Measurements from ENCODE around the gene CDK5RAP1. TPM values are rescaled to one million over a fixed set of nuclear protein-coding genes. Genes with fewer than 3 reads are reported as not detected.

The CDK5RAP1 gene
- total RNA-seq, 1 donor from 2014 or later, result 49.1 TPM

GRCh38 chr20:33332905-33333456 is 68.3 kb downstream of the CDK5RAP1 start:
- Mint-ChIP-seq H3K36me3 (ENCODE audit: low read depth) (no peaks in the 10 kb centered on the region), H3K4me3 (no peak overlapping the region), H3K9me3 (no peaks in the 10 kb centered on the region), H3K27me3 (ENCODE audit: insufficient read depth) (peaks cover 6% of the 10 kb centered on the region), H3K4me1 (ENCODE audit: low read depth) (no peaks in the 10 kb centered on the region), H3K27ac (no peak overlapping the region)
- DNase-seq (ENCODE audit: low spot score), result no peak
- intact Hi-C loops (cut with micrococcal nuclease), result no loop called here

- DNase-seq (ENCODE audit: low spot score), result no peak
- intact Hi-C loops (cut with micrococcal nuclease), result no loop called here
- Mint-ChIP-seq H3K4me3 (no peak overlapping the region), H3K27ac (no peak overlapping the region), H3K9me3 (no peaks in the 10 kb centered on the region), H3K36me3 (ENCODE audit: low read depth) (no peaks in the 10 kb centered on the region), H3K4me1 (ENCODE audit: low read depth) (no peaks in the 10 kb centered on the region), H3K27me3 (ENCODE audit: insufficient read depth) (peaks cover 8% of the 10 kb centered on the region)
Measured at GRCh38 chr20:33328157-33329137, 72.9 kb downstream of the CDK5RAP1 start.

GRCh38 chr20:33325350-33325749 is 76.0 kb downstream of the CDK5RAP1 start:
- Mint-ChIP-seq H3K9me3 (no peaks in the 10 kb centered on the region), H3K36me3 (ENCODE audit: low read depth) (no peaks in the 10 kb centered on the region), H3K27me3 (ENCODE audit: insufficient read depth) (peaks cover 16% of the 10 kb centered on the region), H3K4me1 (ENCODE audit: low read depth) (no peaks in the 10 kb centered on the region), H3K27ac (no peak overlapping the region), H3K4me3 (no peak overlapping the region)
- no peak for DNase-seq (ENCODE audit: low spot score)
- intact Hi-C loops (cut with micrococcal nuclease), result no loop called here

- Mint-ChIP-seq H3K27me3 (ENCODE audit: insufficient read depth) (peaks cover 10% of the 10 kb centered on the region), H3K4me3 (no peak overlapping the region), H3K27ac (no peak overlapping the region), H3K4me1 (ENCODE audit: low read depth) (no peaks in the 10 kb centered on the region), H3K9me3 (no peaks in the 10 kb centered on the region), H3K36me3 (ENCODE audit: low read depth) (no peaks in the 10 kb centered on the region)
- no peak for DNase-seq (ENCODE audit: low spot score)
- intact Hi-C loops (cut with micrococcal nuclease), result no loop called here
Measured at GRCh38 chr20:33323236-33323635, 78.1 kb downstream of the CDK5RAP1 start.

- DNase-seq (ENCODE audit: low spot score), result no peak
- Mint-ChIP-seq H3K27me3 (ENCODE audit: insufficient read depth) (peaks cover 8% of the 10 kb centered on the region), H3K4me3 (no peak overlapping the region), H3K4me1 (ENCODE audit: low read depth) (no peaks in the 10 kb centered on the region), H3K9me3 (no peaks in the 10 kb centered on the region), H3K27ac (no peak overlapping the region), H3K36me3 (ENCODE audit: low read depth) (no peaks in the 10 kb centered on the region)
- intact Hi-C loops (cut with micrococcal nuclease), result no loop called here
Measured at GRCh38 chr20:33322456-33322855, 78.9 kb downstream of the CDK5RAP1 start.

- Mint-ChIP-seq H3K36me3 (ENCODE audit: low read depth) (no peaks in the 10 kb centered on the region), H3K4me3 (no peak overlapping the region), H3K27me3 (ENCODE audit: insufficient read depth) (peaks cover 8% of the 10 kb centered on the region), H3K4me1 (ENCODE audit: low read depth) (no peaks in the 10 kb centered on the region), H3K27ac (no peak overlapping the region), H3K9me3 (no peaks in the 10 kb centered on the region)
- intact Hi-C loops (cut with micrococcal nuclease), result no loop called here
- no peak for DNase-seq (ENCODE audit: low spot score)
Measured at GRCh38 chr20:33320006-33320405, 81.3 kb downstream of the CDK5RAP1 start.

GRCh38 chr20:33318096-33318429 is 83.3 kb downstream of the CDK5RAP1 start:
- H3K27ac Mint-ChIP-seq, result no peak overlapping the region
- no peaks in the 10 kb centered on the region for H3K4me1 Mint-ChIP-seq (ENCODE audit: low read depth)

GRCh38 chr20:33317424-33318095 is 83.8 kb downstream of the CDK5RAP1 start:
- DNase-seq (ENCODE audit: low spot score), result no peak
- Mint-ChIP-seq H3K4me3 (no peak overlapping the region), H3K27ac (no peak overlapping the region), H3K36me3 (ENCODE audit: low read depth) (no peaks in the 10 kb centered on the region), H3K27me3 (ENCODE audit: insufficient read depth) (peaks cover 3% of the 10 kb centered on the region), H3K9me3 (no peaks in the 10 kb centered on the region), H3K4me1 (ENCODE audit: low read depth) (no peaks in the 10 kb centered on the region)
- intact Hi-C loops (cut with micrococcal nuclease), result no loop called here

More at GRCh38 chr20:33318096-33318429, 83.3 kb downstream of the CDK5RAP1 start:
- intact Hi-C loops (cut with micrococcal nuclease), result no loop called here
- H3K27me3 Mint-ChIP-seq (ENCODE audit: insufficient read depth), result peaks cover 6% of the 10 kb centered on the region
- no peaks in the 10 kb centered on the region for H3K9me3 Mint-ChIP-seq
- no peak overlapping the region for H3K4me3 Mint-ChIP-seq
- no peak for DNase-seq (ENCODE audit: low spot score)
- H3K36me3 Mint-ChIP-seq (ENCODE audit: low read depth), result no peaks in the 10 kb centered on the region

- Mint-ChIP-seq H3K27me3 (ENCODE audit: insufficient read depth) (peaks cover under 1% of the 10 kb centered on the region), H3K4me1 (ENCODE audit: low read depth) (no peaks in the 10 kb centered on the region), H3K36me3 (ENCODE audit: low read depth) (no peaks in the 10 kb centered on the region), H3K9me3 (no peaks in the 10 kb centered on the region), H3K27ac (no peak overlapping the region), H3K4me3 (no peak overlapping the region)
- intact Hi-C loops (cut with micrococcal nuclease), result no loop called here
- no peak for DNase-seq (ENCODE audit: low spot score)
Measured at GRCh38 chr20:33316958-33317357, 84.4 kb downstream of the CDK5RAP1 start.

- H3K4me3 Mint-ChIP-seq, result no peak overlapping the region
- H3K4me1 Mint-ChIP-seq (ENCODE audit: low read depth), result no peaks in the 10 kb centered on the region
- no peaks in the 10 kb centered on the region for H3K9me3 Mint-ChIP-seq
- DNase-seq (ENCODE audit: low spot score), result no peak
- H3K27me3 Mint-ChIP-seq (ENCODE audit: insufficient read depth), result no peaks in the 10 kb centered on the region
- H3K27ac Mint-ChIP-seq, result no peak overlapping the region
- no peaks in the 10 kb centered on the region for H3K36me3 Mint-ChIP-seq (ENCODE audit: low read depth)
- intact Hi-C loops (cut with micrococcal nuclease), result no loop called here
Measured at GRCh38 chr20:33316343-33316742, 85.0 kb downstream of the CDK5RAP1 start.

- Mint-ChIP-seq H3K27ac (no peak overlapping the region), H3K9me3 (no peaks in the 10 kb centered on the region), H3K4me3 (no peak overlapping the region), H3K27me3 (ENCODE audit: insufficient read depth) (no peaks in the 10 kb centered on the region), H3K4me1 (ENCODE audit: low read depth) (no peaks in the 10 kb centered on the region), H3K36me3 (ENCODE audit: low read depth) (no peaks in the 10 kb centered on the region)
- intact Hi-C loops (cut with micrococcal nuclease), result no loop called here
- DNase-seq (ENCODE audit: low spot score), result no peak
Measured at GRCh38 chr20:33313686-33314314, 87.5 kb downstream of the CDK5RAP1 start.

GRCh38 chr20:33312583-33312982 is 88.7 kb downstream of the CDK5RAP1 start:
- Mint-ChIP-seq H3K4me1 (ENCODE audit: low read depth) (no peaks in the 10 kb centered on the region), H3K36me3 (ENCODE audit: low read depth) (no peaks in the 10 kb centered on the region), H3K9me3 (no peaks in the 10 kb centered on the region), H3K4me3 (no peak overlapping the region), H3K27me3 (ENCODE audit: insufficient read depth) (no peaks in the 10 kb centered on the region), H3K27ac (no peak overlapping the region)
- intact Hi-C loops (cut with micrococcal nuclease), result no loop called here
- DNase-seq (ENCODE audit: low spot score), result no peak

GRCh38 chr20:33311996-33312395 is 89.3 kb downstream of the CDK5RAP1 start:
- H3K9me3 Mint-ChIP-seq, result no peaks in the 10 kb centered on the region
- intact Hi-C loops (cut with micrococcal nuclease), result no loop called here
- DNase-seq (ENCODE audit: low spot score), result no peak
- H3K27ac Mint-ChIP-seq, result no peak overlapping the region
- no peaks in the 10 kb centered on the region for H3K27me3 Mint-ChIP-seq (ENCODE audit: insufficient read depth)
- H3K36me3 Mint-ChIP-seq (ENCODE audit: low read depth), result no peaks in the 10 kb centered on the region
- H3K4me1 Mint-ChIP-seq (ENCODE audit: low read depth), result no peaks in the 10 kb centered on the region
- no peak overlapping the region for H3K4me3 Mint-ChIP-seq
